Embryonic facial prominence (tissue), 1 donor: ENCODE data around the gene TPPP.
"Not testable (repeated sequence)": the region's sequence is repeated elsewhere in the genome, so short reads cannot be mapped to it uniquely, and the experiment has no call there.

ENCODE experiments used
- DNase-seq: peaks from one replicate; pipeline ENCODE4 v3.0.0-alpha.2; 2016; ENCODE audit errors: extremely low spot score

TPPP gene

GRCh38 chr5:693271-694041 is at the start of gene TPPP:
TPPP (minus strand) TSS chr5:693352; CDS start chr5:678060, 15,292 bp downstream.
- DNase-seq, result not testable (repeated sequence)

DNA sequence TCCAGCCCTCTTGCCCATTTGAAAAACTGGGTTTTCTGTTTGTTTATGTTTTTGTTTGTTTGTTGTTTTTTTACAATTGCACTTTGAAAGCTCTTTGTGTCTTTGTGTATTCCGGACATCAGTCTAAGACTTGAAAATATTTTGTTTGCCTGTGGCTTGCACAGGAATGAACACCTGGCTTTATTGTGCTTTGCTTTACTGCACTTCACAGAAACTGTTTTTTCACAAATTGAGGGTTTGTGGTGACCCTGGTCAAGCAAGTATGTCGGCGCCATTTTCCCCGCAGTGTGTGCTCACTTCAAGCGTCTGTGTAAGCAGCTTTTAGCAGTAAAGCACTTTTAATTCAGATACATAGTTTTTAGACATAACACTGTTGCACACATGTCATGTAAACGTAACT is 49.1 kb upstream of the TPPP start:
- DNase-seq, result not testable (repeated sequence)

DNA sequence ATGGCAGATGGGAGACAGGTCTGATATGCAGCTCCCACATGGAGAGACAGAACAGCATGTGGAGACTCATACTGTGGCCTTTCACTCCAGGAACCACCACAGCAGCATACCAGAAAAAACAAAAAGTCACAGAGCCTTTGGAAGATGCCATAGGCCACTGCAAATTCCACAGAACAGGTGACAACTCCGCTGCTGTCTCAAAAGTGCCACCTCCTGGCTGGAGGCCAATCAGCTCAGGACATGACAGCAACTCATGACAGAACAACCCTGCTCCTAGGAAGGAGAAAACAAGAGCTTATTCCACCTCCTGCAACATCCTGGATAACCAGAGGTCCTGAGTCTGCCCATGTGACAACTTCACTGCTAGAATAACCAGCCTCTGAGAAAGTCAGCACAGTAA is 41.0 kb upstream of the TPPP start:
- not testable (repeated sequence) for DNase-seq

DNA sequence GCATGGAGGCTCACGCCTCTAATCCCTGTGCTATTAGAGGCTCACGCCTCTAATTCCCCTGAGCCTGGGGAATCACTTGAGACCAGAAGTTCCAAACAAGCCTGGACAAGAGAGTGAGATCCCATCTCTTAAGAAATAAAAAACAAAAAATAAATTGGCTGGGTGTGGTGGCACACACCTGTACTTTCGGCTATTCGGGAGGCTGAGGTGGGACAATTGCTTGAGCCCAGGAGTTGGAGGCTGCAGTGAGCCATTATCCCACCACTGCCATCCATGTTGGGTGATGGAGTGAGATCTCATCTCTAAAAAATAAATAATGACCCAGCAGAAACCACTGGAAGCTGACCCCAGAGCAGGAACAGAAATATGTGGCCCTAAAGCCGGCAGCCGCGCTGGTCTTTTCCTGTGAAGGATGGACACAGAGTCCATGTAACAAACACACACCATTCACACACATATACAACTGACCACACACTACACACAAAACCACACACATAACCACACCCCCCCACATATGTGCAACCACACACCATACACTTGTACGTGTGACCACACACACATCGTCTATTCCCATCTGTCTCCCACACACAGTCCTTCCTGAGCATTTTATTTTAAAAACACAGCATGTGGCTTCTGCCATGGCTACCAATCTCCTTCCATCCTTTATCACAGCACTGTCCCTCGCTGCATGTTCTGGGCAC is 39.8 kb upstream of the TPPP start:
- DNase-seq, result not testable (repeated sequence)

- not testable (repeated sequence) for DNase-seq
Measured at GRCh38 chr5:729225-729624, 36.1 kb upstream of the TPPP start.

DNA sequence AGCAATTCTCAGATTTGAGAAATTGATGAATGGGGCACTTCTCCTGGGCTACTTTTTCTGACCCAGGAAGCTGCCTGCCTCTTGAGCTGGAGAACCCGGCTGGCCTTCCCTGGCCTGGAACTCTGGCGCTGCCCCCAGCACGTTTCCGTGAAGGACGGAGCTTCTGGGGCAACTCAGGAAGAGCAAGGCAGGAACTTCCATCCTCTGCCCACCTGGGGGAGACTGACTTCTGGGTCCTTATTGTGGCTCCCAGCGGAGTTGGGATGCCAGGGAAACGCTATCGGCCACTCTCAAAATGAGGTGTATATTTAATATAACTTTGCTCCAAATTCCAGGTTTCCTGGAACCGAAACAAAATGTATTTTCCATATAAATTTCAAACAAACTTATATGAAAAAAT is 33.9 kb upstream of the TPPP start:
- not testable (repeated sequence) for DNase-seq

GRCh38 chr5:723865-724264 is 30.7 kb upstream of the TPPP start:
- not testable (repeated sequence) for DNase-seq

DNA sequence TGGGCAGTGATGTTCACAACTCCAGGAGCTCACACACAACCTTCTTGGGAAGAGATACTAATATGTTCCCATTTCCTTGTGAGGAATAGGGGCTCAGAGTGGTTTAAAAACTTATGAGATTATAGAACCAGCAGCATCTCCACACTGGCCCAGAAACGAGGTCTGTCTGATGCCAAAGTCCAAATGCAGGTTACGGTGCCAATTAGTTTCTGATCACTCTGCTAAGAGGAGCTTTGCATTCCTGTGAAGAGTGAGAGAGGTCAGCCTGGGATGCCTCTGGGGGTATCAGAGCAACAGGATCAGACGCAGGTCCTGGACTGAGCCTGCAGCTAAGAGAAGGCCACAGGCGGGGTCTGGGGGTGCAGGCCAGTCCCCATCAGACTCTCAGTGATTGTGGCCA is 30.2 kb upstream of the TPPP start:
- not testable (repeated sequence) for DNase-seq

GRCh38 chr5:719379-719778 is 26.2 kb upstream of the TPPP start:
- not testable (repeated sequence) for DNase-seq

DNA sequence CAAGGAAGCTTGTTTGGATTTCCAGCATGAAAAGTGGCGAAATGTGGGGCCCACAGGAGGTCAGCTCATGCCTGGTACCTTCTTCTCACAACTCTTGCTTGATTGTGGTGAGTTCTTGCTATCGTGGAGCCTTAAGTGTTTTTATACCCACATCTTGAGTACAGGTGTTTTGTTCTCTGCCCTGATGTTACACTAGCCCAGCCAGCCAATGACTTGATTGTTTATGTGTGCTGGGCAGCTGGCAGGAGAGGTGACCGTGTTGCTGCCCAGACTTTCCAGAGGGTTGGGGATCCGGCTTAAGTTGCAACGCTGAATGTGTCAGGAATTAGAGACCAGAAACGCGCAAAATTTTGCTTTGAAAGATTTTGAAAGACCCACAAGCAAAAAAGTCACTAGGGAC is 24.0 kb upstream of the TPPP start:
- no peak for DNase-seq

DNA sequence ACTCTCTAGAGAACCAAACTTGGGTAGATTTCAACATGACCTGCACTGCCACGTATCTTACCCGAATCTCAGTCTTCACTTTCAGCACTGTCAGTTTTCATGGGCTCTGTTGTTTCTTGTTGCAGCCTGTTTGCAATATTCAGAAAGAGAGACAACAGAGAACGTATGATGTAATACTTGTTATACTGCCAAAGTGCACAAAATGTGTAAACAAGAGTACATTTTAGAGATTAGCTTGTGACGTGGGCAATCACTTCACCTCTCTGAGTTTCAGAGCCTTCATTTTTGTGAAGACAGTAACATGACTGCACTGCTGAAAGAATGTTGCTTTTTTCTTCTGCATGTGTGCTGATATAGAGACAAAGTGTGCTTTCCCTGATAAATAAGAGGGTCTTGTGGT is 23.6 kb upstream of the TPPP start:
- not testable (repeated sequence) for DNase-seq

DNA sequence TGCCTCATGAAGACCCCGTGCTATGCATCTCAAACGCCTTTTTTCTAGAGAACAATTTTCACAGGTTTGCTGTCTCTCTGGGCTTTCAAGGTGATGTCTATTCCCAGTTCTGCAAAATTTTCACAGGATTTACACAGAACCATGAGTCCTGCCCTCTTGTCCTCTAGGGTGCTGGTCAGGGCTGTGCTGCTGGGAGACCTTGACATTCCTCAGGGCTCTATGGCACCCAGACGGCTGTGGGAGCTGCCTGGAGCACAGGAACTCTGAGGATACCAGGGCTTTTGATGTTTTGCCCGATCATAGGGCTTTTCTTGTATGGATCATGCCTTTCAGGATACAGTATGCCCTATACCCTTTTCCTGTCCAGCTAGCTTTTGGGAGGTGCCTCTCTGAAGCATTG is 22.5 kb upstream of the TPPP start:
- not testable (repeated sequence) for DNase-seq

DNA sequence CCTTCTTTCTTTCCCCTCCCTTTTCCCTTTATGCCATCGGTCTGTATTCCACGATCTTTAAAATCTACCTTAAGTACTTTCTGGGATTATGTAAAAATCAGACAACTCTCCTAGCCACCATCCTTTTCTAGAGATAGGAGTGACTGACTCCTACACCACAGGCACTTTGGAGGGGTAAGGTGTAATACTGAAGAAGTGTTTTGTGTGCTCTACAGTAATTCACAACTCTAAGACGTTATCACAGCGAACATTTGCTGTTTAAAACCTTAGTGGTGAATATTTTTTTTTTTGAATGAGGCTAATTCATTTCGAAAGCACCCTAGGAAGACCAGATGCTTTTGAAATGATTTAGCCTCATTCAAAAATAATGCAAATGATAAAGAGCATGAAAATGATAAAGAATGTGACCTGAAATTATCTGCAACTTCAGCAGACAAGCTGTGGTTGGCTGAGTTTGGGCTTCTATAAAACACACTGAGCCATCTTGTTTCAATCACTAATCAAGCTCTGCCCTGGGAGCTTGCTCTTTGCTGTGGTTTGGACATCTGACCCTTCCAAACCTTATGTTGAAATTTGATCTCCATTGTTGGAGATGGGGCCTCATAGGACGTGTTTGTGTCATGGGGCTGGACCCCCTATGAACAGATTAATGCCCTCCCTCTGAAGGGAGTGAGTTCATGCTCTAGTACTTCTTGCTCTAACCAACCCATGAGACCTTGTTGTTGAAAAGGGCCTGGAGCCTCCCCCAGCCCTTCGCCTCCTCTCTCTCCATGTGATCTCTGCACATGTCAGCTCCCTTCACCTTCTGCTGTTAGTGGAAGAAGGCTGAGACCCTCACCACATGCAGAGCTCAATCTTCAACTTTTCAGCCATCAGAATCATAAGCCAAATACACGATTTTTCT is 21.3 kb upstream of the TPPP start:
- not testable (repeated sequence) for DNase-seq

DNA sequence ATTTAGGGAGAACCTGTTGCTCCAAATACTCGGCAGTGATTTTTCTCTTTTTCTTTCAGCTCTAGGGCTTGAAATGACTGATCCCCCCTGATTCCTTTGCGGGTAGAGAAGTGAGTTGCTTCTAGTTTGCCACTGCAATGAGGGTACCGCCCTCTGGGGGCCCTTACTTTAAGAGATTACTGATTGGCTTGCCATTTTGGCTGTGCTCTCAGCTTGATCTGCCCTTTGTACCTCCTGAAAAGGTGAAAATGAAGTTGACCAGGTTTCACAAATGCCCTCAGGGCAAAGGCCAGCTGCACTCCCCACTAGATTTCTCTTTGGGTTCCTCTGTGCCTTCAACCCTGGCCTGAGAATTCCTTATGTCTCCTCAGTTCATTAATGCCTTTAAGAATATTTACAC is 20.5 kb upstream of the TPPP start:
- not testable (repeated sequence) for DNase-seq

DNA sequence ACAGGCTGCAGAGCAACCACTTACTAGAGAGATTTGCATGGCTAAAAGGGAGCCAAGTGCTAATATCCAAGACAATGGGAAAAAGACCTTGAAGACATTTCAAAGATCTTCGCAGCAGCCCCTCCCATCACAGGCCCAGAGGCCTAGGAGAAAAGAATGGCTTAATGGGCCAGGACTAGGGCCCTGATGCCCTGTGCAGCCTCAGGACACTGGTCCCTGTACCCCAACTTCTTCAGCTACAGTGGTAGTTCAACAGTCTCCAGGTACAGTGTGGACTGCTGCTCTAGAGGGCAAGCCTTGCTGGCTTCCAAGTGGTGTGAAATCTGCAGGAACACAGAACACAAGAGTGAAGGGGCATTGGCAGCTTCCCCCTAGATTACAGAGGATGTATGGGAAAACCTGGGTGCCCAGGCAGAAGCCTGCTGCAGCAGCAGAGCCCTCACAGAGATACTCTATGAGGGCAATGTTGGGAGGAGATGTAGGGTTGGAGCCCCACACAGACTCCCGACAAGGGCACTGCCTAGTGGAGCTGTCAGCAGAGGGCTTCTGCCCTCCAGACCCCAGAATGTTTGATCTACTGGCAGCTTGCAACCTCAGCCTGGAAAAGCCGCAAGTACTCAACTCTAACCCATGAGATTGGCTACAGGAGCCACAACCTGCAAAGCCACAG is 15.8 kb upstream of the TPPP start:
- not testable (repeated sequence) for DNase-seq

- DNase-seq, result not testable (repeated sequence)
Measured at GRCh38 chr5:708374-708773, 15.2 kb upstream of the TPPP start.

- not testable (repeated sequence) for DNase-seq
Measured at GRCh38 chr5:706127-706526, 13.0 kb upstream of the TPPP start.

DNA sequence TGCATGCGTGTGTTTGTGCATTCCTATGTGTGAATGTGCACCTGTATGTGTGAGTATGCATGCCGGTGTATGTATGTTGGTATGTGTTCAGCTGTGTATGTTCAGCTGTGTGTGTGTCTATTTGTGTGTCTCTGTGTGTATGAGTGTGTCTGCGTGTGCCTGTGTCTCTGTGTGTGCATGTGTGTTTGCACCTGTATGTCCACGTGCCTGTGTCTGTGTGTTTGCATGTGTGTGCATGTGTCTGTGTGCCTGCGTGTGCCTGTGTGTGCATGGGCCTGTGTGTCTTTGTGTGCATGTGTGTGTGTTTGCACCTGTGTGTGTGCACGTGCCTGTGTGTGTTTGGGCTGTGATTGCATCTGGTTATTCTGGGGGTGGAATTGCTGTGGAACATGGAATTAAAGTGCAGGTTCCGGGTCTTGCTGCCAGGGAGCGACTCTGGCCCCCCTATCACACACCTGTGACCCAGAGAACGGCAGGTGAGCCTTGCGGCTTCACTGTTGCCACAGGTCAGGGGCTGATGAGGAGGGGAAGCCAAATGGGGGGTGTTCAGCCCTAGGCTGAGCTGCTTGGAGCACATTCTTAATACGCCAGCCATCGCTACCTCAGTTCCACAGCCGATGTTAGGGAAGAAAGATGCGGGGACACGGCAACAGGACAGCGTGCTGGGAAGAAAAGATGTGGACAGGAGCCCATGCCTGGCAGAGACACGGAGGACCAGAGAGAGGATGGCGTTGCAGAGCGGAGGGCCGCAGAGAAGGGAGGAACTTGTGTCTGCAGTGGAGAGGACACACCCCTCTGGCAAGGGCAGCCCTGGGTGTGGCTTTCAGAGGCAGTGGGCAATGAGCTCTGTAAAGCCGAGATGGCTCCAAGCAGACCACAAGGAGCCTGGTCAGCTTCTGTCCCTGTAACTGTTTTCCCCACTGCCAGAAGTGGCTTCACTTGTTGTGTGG is 3.9 kb upstream of the TPPP start:
- not testable (repeated sequence) for DNase-seq

GRCh38 chr5:696191-696590 is 3.0 kb upstream of the TPPP start:
- not testable (repeated sequence) for DNase-seq

GRCh38 chr5:695475-695874 is 2.3 kb upstream of the TPPP start:
- DNase-seq, result not testable (repeated sequence)
